Kidney (tissue), 14 donors: Measurements from ENCODE around the gene ANO2. TPM values are rescaled to one million over a fixed set of nuclear protein-coding genes. Genes with fewer than 3 reads are reported as not detected.

Experiments
- DNase-seq, 5 donors: peaks; one replicate each; pipeline ENCODE4 v3.0.0-alpha.2; 2013 to 2020
- FAIRE-seq: peaks from 2 replicates; lab custom pipeline; 2012; peaks lifted over from hg19 to GRCh38; lab: Jason Lieb, UNC
- H3K27ac ChIP-seq, 2 donors: one replicate each; pipeline ENCODE4 v1.7.0; 2013; ENCODE audit warnings: low read depth in 2 of 2, low read length in 2 of 2, inconsistent platforms in 1 of 2
- H3K27me3 ChIP-seq: one replicate; pipeline ENCODE4 v1.7.1; 2013; ENCODE audit warnings: low read length, inconsistent platforms; ENCODE audit not compliant: control insufficient read depth, insufficient read depth
- H3K36me3 ChIP-seq, 3 donors: one replicate each; pipeline versions ENCODE4 v1.7.0 to v1.7.1; 2013; ENCODE audit warnings: low read length in 3 of 3, control low read depth in 1 of 3, inconsistent platforms in 1 of 3; ENCODE audit not compliant: insufficient read depth in 3 of 3, control insufficient read depth in 2 of 3
- H3K4me1 ChIP-seq, 3 donors: one replicate each; pipeline versions ENCODE4 v1.7.0 to v1.7.1; 2013; ENCODE audit warnings: low read length in 3 of 3, inconsistent platforms in 1 of 3, low read depth in 1 of 3; ENCODE audit not compliant: control insufficient read depth in 2 of 3, insufficient read depth in 2 of 3
- H3K4me3 ChIP-seq, 3 donors: one replicate each; pipeline versions ENCODE4 v1.7.0 to v1.8.1; 2013; ENCODE audit warnings: low read length in 3 of 3, control low read depth in 1 of 3, inconsistent platforms in 1 of 3
- H3K9ac ChIP-seq, 3 donors: one replicate each; pipeline versions ENCODE4 v1.7.0 to v1.7.1; 2013; ENCODE audit warnings: low read length in 3 of 3, control low read depth in 1 of 3, inconsistent platforms in 1 of 3
- H3K9me3 ChIP-seq, 3 donors: one replicate each; pipeline versions ENCODE4 v1.7.0 to v1.7.1; 2013; ENCODE audit warnings: low read length in 3 of 3, control low read depth in 1 of 3, inconsistent platforms in 1 of 3; ENCODE audit not compliant: control insufficient read depth in 2 of 3, insufficient read depth in 1 of 3
- CTCF ChIP-seq: IDR thresholded peaks from 3 replicates; pipeline ENCODE4 v1.5.1; 2012; ENCODE audit warnings: mild to moderate bottlenecking, moderate library complexity, borderline replicate concordance; ENCODE audit not compliant: insufficient read depth; ENCODE audit errors: extremely low read depth
- intact Hi-C: fragments of 100-400 bp; cut with DNase I; formaldehyde crosslinking; loops from one replicate; pipeline ENCODE4 v1.11.1; 2022
- polyA plus RNA-seq: library from polyadenylated mRNA; stranded (reverse); fragments of 350-450 nt; fragmentation: Illumina TruSeq; extraction: RNeasy Lipid Tissue Mini Kit (QIAGEN cat#74804); gene quantifications from one replicate; pipeline ENCODE4 v1.2.3, GENCODE V29; 2014; ENCODE audit warnings: low read depth, low replicate concordance; ENCODE audit not compliant: insufficient read depth
- total RNA-seq: library from RNA; stranded (reverse); fragmentation: NEBNext Ultra II Directional; extraction: Animal tissue kit (Norgen Biotek cat#: 25700); gene quantifications from one replicate; pipeline ENCODE4 v1.2.1, GENCODE V29; 2021
- donor health status: control.
- donor health status: control.
- donor health status: control.
- donor health status: control.
- donor health status: control.
- donor health status: DM: yes; HTN: yes; CAD: no.
- donor health status: Normal renal cell carcinoma (clear cell type).

Gene ANO2
- total and polyA plus RNA-seq, 2 donors from 2014 or later, result 0.34 to 4.4 TPM

DNA sequence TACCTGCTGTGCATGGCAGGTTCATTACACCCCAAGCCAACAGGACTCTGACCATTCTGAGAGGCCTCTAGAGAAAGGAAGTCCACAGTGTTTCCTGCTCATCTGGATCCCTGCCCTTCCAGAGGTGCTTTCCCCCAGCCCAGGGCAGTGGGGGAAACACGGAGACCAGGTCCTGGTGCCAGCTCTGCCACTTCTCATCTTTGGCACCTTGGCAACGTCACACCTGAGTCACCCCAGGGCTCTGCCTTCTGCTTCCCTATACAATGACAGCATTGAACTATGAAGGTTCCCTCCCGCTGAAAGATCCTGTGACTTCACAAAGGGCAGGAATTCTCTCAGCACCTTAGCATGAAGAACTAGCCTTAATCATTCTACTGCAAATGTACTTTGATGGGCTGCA, 74.9 kb downstream of the ANO2 start:
- Histone ChIP-seq H3K27me3 (no peaks in the 10 kb centered on the region), H3K4me1 (no peaks in the 10 kb centered on the region), H3K9me3 (peaks cover 0 to 2% (median 0%) of the 10 kb centered on the region in 3 donors), H3K4me3 (no peak overlapping the region), H3K36me3 (no peaks in the 10 kb centered on the region), H3K27ac (no peak overlapping the region), H3K9ac (no peak overlapping the region)
- no peak for DNase-seq
- intact Hi-C loops, result no loop called here
- no peak for TF ChIP-seq CTCF
- no peak for FAIRE-seq

- Histone ChIP-seq H3K27me3 (no peaks in the 10 kb centered on the region), H3K9me3 (peaks cover 0 to 2% (median 0%) of the 10 kb centered on the region in 3 donors), H3K27ac (no peak overlapping the region), H3K9ac (no peak overlapping the region), H3K36me3 (no peaks in the 10 kb centered on the region), H3K4me1 (no peaks in the 10 kb centered on the region), H3K4me3 (no peak overlapping the region)
- intact Hi-C loops, result no loop called here
- DNase-seq, result peak in 2 of 5 donors; percentile 12 to 37
- FAIRE-seq, result no peak
- no peak for TF ChIP-seq CTCF
Observed at GRCh38 chr12:5868625-5869295, 76.3 kb downstream of the ANO2 start.

GRCh38 chr12:5865397-5865796, 79.7 kb downstream of the ANO2 start:
- H3K27ac ChIP-seq, result no peak overlapping the region
- H3K27me3 ChIP-seq, result no peaks in the 10 kb centered on the region
- H3K9ac ChIP-seq, result no peak overlapping the region
- FAIRE-seq (no peak), DNase-seq (no peak)
- TF ChIP-seq CTCF, result no peak
- H3K9me3 ChIP-seq, result peaks cover 0 to 2% (median 0%) of the 10 kb centered on the region in 3 donors
- peak overlapping the region in 1 of 3 donors; percentile 31 for H3K4me3 ChIP-seq
- intact Hi-C loops, result no loop called here
- no peaks in the 10 kb centered on the region for H3K36me3 ChIP-seq
- no peaks in the 10 kb centered on the region for H3K4me1 ChIP-seq
